Parathyroid adenoma (tissue), 2 donors: ENCODE measurements around the gene TNS4.

ENCODE experiments used
- H2AFZ ChIP-seq: fragments of 300-600 bp; sonication (generic); one replicate; pipeline ENCODE4 v1.7.0; 2017; ENCODE audit warnings: antibody characterized with exemption, mild to moderate bottlenecking
- H3K27ac ChIP-seq: fragments of 300-600 bp; sonication (generic); one replicate; pipeline ENCODE4 v1.7.0; 2017
- H3K27me3 ChIP-seq: fragments of 300-600 bp; sonication (generic); one replicate; pipeline ENCODE4 v1.7.0; 2017; ENCODE audit warnings: low read length; ENCODE audit not compliant: control insufficient read depth, insufficient read depth
- H3K36me3 ChIP-seq: fragments of 300-600 bp; sonication (generic); one replicate; pipeline ENCODE4 v1.7.0; 2017; ENCODE audit warnings: low read length; ENCODE audit not compliant: control insufficient read depth, insufficient read depth
- H3K4me1 ChIP-seq: fragments of 300-600 bp; sonication (generic); one replicate; pipeline ENCODE4 v1.7.0; 2017; ENCODE audit warnings: control low read depth
- H3K4me2 ChIP-seq: fragments of 300-600 bp; sonication (generic); one replicate; pipeline ENCODE4 v1.7.0; 2017; ENCODE audit warnings: low read length
- H3K4me3 ChIP-seq: fragments of 300-600 bp; sonication (generic); one replicate; pipeline ENCODE4 v1.7.0; 2017; ENCODE audit warnings: low read depth, low read length
- H3K79me2 ChIP-seq: fragments of 300-600 bp; sonication (generic); one replicate; pipeline ENCODE4 v1.7.0; 2017; ENCODE audit warnings: control low read depth
- H3K9ac ChIP-seq: fragments of 300-600 bp; sonication (generic); one replicate; pipeline ENCODE4 v1.7.0; 2017; ENCODE audit warnings: mild to moderate bottlenecking
- H3K9me3 ChIP-seq: fragments of 300-600 bp; sonication (generic); one replicate; pipeline ENCODE4 v1.7.0; 2017; ENCODE audit warnings: low read length; ENCODE audit not compliant: control insufficient read depth
- CTCF ChIP-seq: fragments of 300-600 bp; sonication (generic); IDR thresholded peaks from one replicate; pipeline ENCODE4 v1.7.0; 2017; ENCODE audit warnings: antibody characterized with exemption, mild to moderate bottlenecking
- donor health status: primary hyperparathyroidism.

The TNS4 gene

GRCh38 chr17:40535438-40535837, 34.0 kb upstream of the TNS4 start:
- Histone ChIP-seq H3K4me1 (peaks cover 3% of the 10 kb centered on the region), H3K9ac (no peak overlapping the region), H3K79me2 (no peaks in the 10 kb centered on the region), H3K4me3 (no peak overlapping the region), H3K9me3 (no peaks in the 10 kb centered on the region), H3K36me3 (no peaks in the 10 kb centered on the region), H2AFZ (no peak overlapping the region), H3K27ac (peak overlapping the region; percentile 69), H3K27me3 (no peaks in the 10 kb centered on the region), H3K4me2 (no peak overlapping the region)
- TF ChIP-seq CTCF = no peak

GRCh38 chr17:40534371-40535189, 33.2 kb upstream of the TNS4 start:
- H3K9ac ChIP-seq = no peak overlapping the region
- no peaks in the 10 kb centered on the region for H3K36me3 ChIP-seq
- TF ChIP-seq CTCF = no peak
- no peaks in the 10 kb centered on the region for H3K79me2 ChIP-seq
- H3K4me2 ChIP-seq = no peak overlapping the region
- peak overlapping the region; percentile 36 for H3K27ac ChIP-seq
- H3K27me3 ChIP-seq = no peaks in the 10 kb centered on the region
- peaks cover 3% of the 10 kb centered on the region for H3K4me1 ChIP-seq
- H3K9me3 ChIP-seq = no peaks in the 10 kb centered on the region
- no peak overlapping the region for H2AFZ ChIP-seq
- no peak overlapping the region for H3K4me3 ChIP-seq

- no peak overlapping the region for H3K9ac ChIP-seq
Observed at GRCh38 chr17:40533896-40534295, 32.5 kb upstream of the TNS4 start.

GRCh38 chr17:40532520-40533253, 31.3 kb upstream of the TNS4 start:
- Histone ChIP-seq H3K4me1 (peaks cover 3% of the 10 kb centered on the region), H3K4me2 (no peak overlapping the region), H2AFZ (no peak overlapping the region), H3K9ac (no peak overlapping the region), H3K4me3 (no peak overlapping the region), H3K36me3 (no peaks in the 10 kb centered on the region), H3K9me3 (no peaks in the 10 kb centered on the region), H3K27me3 (no peaks in the 10 kb centered on the region), H3K79me2 (no peaks in the 10 kb centered on the region), H3K27ac (peak overlapping the region; percentile 34)
- TF ChIP-seq CTCF = no peak

More at GRCh38 chr17:40533896-40534295, 32.5 kb upstream of the TNS4 start:
- H3K4me1 ChIP-seq = peaks cover 3% of the 10 kb centered on the region
- TF ChIP-seq CTCF = no peak
- no peaks in the 10 kb centered on the region for H3K36me3 ChIP-seq
- no peaks in the 10 kb centered on the region for H3K9me3 ChIP-seq
- H3K27me3 ChIP-seq = no peaks in the 10 kb centered on the region
- H3K27ac ChIP-seq = peak overlapping the region; percentile 36
- no peak overlapping the region for H2AFZ ChIP-seq
- no peak overlapping the region for H3K4me3 ChIP-seq
- no peaks in the 10 kb centered on the region for H3K79me2 ChIP-seq
- H3K4me2 ChIP-seq = no peak overlapping the region
